Iris pigment epithelial cell (primary cell): ENCODE data around the gene NOBOX.
A peak's percentile ranks its signal among the peaks of the same experiment; 100 is the strongest.
"Not testable (repeated sequence)": the region's sequence is repeated elsewhere in the genome, so short reads cannot be mapped to it uniquely, and the experiment has no call there.

Experiments used
- DNase-seq: peaks from one replicate; pipeline ENCODE4 v3.0.0-alpha.2; 2011; ENCODE audit warnings: low read depth

The NOBOX gene

DNA sequence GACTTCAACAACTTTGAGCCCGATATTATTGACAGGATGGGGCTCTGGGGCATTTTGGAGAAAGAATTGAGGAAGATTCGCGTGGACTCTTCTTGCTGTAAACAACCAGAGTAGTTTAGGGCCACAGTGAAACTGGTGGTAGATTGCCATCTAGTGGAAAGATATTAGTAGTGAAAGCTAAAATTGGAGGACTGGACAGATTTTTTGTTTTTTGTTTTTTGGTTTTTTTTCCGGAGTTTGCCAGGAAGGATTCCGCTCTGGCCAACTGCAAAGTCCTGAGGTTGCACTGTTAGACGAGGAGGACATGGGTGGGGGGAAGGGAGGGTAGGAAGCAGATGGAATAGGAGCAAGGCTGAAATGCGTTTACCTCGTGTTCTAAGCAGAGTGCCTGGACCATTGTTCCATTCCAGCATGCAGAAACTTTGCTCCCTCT is 11.7 kb downstream of the NOBOX start:
- peak; percentile 54 for DNase-seq

DNA sequence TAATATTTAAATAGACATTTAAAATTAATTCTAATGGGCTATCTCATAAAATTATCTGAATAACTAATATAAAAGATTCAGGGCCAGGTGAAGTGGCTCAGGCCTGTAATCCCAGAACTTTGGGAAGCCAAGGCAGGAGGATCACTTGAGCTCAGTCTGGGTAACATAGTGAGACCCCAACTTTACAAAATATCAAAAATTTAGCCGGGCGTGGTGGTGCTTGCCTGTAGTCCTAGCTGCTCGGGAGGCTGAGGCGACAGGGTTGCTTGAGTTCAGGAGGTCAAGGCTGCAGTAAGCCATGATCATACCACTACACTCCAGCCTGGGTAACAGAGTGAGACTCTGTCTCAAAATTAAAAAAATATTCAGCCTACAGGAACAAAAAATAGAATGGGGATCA is 12.5 kb downstream of the NOBOX start:
- DNase-seq: no peak

DNA sequence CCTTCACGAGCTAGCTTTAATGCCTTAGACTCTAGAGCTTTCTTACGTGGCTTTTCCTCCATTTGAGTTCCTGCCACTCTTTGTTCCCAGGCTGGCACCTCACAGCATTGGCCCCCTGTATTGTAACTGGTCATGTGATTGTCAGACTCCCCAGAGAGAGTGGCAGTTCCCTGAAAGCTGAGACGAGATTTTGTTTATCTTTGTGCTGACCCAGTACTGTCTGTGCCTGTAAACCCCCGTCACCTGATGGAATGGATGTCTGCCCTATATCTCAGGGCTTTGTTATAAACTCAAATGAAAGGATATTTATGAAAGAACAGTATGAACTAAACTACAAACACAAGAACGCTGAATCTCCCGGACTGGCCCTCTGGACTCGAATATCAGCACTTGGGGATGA is 13.0 kb downstream of the NOBOX start:
- DNase-seq: peak; percentile 17

DNA sequence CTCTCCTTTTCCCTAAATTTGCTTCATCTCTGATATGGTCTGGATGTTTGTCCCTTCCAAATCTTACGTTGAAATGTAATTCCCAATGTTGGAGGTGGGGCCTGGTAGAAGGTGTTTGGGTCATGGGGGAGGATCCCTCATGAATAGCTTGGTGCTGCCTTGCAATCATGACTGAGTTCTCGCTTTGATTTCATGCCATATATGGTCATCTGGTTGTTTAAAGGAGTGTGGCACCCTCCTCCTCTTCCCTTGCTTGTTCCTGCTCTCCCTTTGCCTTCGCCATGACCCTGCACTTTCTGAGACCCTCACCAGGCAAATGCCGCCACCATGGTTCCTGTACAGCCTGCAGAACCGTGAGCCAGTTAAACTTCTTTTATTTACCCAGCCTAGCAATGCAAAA is 14.5 kb downstream of the NOBOX start:
- DNase-seq: no peak

DNA sequence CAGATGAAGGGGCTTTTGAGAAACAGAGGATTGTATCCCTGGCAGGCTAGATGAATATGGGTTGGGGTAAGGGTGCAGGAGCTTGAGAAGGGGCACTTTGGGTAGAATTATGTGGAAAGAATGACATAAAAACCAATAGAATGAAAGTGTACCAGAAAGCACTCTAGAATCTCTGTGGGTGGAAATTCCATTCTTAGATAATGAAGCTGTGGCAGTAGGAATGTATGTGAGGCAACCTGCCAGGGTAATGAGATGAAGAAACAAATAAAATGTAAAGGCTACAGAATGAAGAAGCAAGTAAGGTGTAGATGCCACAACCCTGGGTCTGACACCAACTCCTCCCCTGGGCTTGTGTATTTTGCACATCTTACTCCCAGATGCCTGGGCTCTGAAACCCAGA is 16.8 kb downstream of the NOBOX start:
- DNase-seq: peak; percentile 85

DNA sequence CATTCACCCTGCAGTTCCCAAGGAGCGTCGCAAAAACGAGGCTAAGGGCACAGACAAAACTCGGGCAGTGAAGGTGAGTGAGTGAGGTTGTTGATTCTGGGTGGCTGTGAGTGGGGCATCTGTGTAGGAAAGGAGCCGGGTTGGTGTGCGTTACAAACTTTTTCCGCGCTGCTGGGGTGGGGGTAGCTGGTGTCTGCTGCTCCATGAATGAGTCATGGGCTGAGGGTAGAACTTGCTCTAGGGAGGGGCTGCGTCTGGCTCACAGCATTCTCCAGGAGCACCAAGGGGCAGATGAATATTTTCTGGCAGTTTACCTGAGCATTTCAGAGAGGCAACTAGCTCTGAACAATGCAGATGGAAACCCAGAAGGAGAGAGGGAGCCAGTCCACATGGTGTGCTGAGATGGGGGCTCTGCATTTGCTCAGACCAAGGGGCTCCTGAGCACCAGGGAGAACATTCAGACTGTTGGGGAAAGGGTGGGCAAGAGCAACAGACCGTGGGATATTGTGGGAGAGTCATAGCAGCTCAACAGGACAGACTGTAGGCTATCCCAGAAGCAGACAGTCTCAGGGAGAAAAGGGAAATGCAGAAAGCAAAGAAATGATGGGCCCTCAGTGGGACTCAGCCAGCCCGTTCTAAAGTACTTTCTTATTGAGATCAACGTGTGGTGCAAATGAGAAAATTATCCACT is 18.8 kb downstream of the NOBOX start:
- peak; percentile 77 for DNase-seq

DNA sequence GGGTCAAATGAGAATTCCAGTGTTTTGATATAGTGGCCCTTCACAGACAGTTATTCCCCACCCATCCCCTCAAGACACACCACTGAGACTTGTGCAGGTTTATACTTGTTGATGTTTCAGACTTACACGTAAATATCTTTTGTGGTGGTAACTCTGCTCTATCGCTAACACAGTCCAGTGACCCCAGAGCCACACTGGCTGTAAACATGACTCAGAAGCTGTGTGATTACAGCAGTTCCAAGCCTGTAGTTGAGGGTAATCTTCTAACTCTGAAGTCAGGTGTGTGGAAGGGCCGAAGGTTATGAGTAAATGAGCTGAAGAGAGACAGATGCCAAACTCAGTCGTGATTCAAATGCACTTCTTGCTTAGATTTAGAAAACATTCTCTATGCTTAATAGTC is 19.4 kb downstream of the NOBOX start:
- peak; percentile 84 for DNase-seq

DNA sequence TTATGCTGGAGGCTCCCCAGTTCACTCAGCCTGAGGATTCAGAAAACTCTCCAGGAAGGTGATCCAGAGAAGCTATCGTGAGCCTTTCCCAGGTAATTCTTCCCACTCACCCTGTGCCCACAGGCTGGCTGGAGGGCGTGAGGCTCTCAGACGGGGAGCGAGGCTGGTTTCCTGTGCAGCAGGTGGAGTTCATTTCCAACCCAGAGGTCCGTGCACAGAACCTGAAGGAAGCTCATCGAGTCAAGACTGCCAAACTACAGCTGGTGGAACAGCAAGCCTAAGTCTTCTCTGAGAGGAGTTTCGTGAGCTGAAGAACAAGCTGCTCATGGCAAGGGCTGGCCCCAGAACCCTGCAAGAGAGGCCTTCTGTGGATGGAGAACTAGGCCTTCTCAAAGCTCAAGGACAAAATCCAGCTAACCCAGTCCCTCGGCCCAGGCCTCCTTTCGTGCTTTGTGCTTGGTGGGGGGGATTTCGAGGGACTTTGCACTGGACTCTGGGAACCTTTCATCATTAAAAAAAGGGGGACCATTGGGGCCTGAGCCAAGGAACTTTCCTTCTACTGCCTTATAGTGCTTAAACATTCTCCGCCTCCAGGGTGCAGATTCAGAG is 23.6 kb downstream of the NOBOX start:
- no peak for DNase-seq

DNA sequence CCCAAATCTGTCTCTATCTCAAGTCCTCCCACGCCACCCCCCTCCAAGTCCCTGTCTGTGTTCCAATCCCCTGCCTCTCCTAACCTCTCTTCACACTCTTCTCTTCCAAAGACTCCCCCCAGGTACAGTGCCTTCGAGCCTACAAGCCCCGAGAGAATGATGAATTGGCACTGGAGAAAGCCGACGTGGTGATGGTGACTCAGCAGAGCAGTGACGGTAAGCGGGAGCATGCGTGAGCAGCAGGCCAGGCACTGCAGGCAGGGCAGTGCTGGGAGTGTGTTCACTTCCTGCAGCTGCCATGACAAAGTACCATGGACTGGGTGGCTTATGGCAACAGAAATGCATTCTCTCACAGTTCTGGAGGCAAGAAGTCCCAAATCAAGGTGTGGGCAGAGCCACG is 24.8 kb downstream of the NOBOX start:
- DNase-seq: no peak

DNA sequence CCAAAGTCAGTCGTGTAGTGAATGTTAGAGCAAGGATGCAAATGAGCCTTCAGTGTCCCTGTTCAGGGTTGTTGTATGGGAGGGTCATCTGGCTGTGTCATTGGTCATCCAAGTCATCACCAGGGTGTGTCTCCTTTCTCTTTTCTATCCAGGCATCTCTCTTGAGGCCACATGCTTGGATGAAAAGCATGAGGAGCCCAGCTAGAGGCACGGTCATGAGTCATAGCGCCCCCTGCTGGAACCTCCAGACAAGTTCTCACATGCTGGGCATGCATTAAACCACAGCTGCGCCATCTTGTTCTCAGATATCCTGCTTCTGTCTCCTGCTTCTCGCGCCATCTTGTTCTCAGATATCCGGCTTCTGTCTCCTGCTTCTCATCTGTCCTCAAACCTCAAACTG is 34.3 kb downstream of the NOBOX start:
- not testable (repeated sequence) for DNase-seq

DNA sequence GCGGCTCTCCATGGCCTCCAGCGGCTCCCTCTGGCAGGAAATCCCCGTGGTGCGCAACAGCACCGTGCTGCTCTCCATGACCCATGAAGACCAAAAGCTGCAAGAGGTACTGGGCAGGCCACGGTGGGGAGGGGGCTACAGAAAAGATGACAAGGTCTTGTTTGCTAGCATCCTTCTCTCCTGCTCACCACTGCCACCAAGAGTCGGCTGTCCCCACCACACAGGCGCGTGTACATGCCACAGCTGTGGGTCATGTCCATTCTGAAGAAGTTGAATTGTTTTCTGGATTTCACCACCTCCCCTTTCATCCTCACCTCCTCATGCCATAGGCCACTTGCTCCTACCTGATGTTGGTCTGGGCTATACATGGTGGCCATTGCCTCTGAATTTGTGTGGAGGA is 36.2 kb downstream of the NOBOX start:
- not testable (repeated sequence) for DNase-seq

DNA sequence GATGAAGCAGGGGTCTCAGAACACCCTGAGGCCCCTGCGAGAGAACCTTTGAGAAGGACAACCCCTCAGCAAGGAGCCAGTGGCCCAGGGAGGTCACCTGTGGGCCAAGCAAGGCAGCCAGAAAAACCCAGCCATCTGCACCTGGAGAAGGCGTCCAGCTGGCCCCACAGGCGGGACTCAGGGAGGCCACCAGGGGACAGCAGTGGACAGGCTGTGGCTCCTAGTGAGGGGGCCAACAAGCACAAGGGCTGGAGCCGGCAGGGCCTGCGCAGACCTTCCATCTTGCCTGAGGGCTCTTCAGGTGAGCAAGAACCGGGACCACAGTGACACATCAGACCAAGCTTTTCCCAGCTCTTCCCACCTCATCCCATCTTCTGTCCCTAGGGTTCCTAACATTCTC is 38.0 kb downstream of the NOBOX start:
- DNase-seq: not testable (repeated sequence)

DNA sequence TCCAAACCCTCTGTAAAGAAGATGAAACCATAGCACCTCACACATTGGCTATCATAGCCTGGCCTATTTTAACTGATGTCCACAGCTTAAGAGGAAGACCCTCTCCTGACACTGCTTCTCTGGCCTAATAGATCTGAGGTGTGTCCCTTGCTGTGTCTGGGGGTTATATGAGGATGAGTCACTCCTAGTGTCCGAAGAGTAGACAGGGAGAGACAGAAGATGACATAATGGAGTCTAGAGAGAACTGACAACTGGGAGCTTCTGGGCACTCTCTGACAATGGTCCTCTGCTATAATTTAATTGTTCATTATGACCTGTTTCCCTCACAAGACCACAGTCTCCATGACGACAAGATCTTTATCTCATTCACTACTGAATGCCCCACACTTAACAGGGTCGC is 41.4 kb downstream of the NOBOX start:
- not testable (repeated sequence) for DNase-seq

DNA sequence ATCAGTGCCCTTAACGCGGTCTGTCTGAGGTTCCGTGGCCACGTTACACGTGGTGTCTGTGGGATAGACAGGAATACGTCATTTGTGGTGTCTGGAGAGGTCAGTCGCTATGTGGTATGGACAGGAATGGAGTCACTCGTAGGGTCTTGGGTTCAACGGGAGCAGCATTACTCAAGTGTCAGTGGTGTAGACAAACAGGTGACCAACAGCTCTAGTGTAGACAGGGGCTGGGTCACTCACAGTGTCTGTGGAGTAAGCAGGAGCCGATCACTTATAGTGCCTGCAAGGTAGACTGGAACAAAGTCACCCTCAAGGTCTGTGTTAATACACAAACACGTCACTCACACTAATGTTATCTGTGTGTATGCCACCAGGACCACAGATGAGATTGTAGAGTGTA is 46.6 kb downstream of the NOBOX start:
- not testable (repeated sequence) for DNase-seq

DNA sequence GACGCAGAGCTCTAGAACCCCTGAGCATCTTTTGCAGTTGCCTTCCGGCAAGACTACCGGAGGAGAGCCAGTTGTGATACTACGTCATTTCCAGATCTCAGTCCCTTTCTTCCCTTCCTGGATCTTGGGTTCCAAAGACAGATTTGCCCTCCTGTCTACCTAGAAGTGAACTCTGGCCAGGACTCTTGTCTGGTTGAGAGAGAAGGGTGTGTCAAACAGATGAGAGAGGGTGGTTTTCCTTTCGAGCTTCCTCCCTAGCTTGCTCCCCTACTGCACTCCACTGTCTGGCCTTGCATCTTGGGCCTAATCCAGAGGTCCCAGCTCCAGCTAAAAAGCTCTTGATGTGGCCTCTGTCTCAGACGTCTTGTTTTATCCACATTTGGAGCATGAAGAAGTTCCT is 47.3 kb downstream of the NOBOX start:
- not testable (repeated sequence) for DNase-seq

DNA sequence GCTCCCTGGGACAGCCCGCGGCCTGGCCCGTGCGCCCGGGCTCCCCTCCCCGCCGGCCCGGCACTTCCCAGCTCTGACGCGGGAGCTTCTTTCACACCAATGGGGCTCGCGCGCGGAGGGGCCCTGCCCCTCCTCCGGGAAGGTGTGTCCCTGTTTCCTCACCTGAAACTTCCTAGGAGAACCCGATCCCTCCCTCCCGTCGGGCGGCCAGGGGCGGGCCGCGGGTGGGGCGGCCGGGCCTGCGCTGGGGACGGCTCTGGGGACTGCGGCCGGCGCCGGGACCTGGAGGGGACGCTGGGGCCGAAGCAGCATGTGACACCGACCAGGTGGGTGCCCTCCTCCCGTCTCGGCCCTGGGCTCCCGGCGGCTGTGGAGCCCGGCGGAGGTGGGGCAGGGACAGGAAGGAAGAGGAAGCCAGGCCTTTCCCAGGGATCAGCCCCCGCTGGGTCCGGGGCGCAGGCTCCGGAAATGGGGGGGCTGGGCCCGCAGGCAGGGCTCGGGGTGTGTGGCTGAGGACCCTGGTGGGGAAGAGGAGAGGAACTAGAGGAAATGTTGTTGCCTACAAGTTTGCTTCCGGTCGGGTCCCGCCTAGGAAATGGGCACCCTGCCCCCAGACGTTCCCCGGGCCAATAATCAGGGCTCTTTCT is 48.2 kb downstream of the NOBOX start, which contains the start of gene ARHGEF5:
TSS of gene ARHGEF5 (plus strand) at position 227 of the 647 bp plus-strand sequence. CDS start 7,268 bp downstream, outside the sequence.
- DNase-seq: not testable (repeated sequence)

DNA sequence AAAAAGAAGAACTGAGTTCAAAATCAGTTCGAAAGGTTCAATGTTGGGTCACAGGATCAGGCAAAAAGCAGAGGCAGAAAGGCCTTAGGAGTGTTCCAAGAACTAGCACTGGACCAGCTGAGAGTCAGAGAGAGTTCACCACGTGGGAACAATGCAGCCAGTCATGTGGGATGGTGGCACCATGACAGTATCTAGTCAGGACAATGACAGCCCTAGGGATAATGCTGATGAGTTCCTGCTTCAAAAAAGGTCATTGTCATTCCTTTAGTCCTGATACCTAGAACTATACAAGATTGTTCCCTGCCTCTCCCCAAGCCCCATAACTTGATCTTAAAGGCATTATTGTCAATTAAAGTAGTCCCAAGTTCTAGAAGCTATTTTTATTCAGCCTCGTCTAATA is 51.8 kb downstream of the NOBOX start:
- DNase-seq: not testable (repeated sequence)

DNA sequence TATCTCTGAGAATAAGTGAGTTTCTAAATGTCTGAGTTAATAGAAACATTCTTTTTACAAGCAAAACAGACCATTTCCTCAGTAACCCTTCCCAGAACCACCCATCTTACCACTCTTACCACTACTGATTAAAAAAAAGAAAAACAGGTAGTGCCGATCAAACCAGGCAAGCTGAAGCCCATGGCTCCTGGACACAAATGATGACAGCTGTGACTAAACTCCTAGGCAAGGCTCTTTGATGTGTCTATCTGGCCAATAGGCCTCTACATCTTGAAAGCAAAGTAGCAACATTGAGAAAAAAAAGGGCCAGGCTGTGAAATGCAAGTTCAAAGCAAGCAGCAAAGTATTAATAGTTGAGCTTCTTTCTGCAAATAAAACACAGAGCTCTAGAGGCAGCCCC is 54.9 kb downstream of the NOBOX start:
- not testable (repeated sequence) for DNase-seq
